Thyroid gland (tissue), 4 donors: ENCODE results near the gene NCKAP1. TPM values are rescaled to one million over a fixed set of nuclear protein-coding genes. Genes with fewer than 3 reads are reported as not detected.
A peak's percentile ranks its signal among the peaks of the same experiment; 100 is the strongest.

ENCODE experiments used
- DNase-seq, 2 donors: peaks; one replicate each; pipeline ENCODE4 v3.0.0-alpha.2; 2019
- H3K27ac ChIP-seq, 3 donors: fragments of 200-600 bp; sonication (generic); 1 replicate in 2 of 3; 2 replicates in 1 of 3; pipeline ENCODE4 v1.5.1; 2016 to 2019; ENCODE audit warnings: mild to moderate bottlenecking in 1 of 3, moderate library complexity in 1 of 3
- H3K27me3 ChIP-seq: fragments of 200-600 bp; sonication (generic); one replicate; pipeline ENCODE4 v1.5.1; 2019
- H3K36me3 ChIP-seq, 2 donors: fragments of 200-600 bp; sonication (generic); one replicate each; pipeline ENCODE4 v1.5.1; 2016 to 2019
- H3K4me1 ChIP-seq, 2 donors: fragments of 200-600 bp; sonication (generic); one replicate each; pipeline ENCODE4 v1.5.1; 2017 to 2019
- H3K4me3 ChIP-seq, 3 donors: fragments of 200-600 bp; sonication (generic); replicated peaks in 1 of 3; 1 replicate in 2 of 3; 2 replicates in 1 of 3; pipeline ENCODE4 v1.5.1; 2016; ENCODE audit warnings: mild to moderate bottlenecking in 1 of 3
- H3K9me3 ChIP-seq: fragments of 200-600 bp; sonication (generic); one replicate; pipeline ENCODE4 v1.5.1; 2017
- POLR2A ChIP-seq, 2 donors: fragments of 450-650 bp; IDR thresholded peaks; one replicate each; pipeline ENCODE4 v1.6.1; 2017; ENCODE audit warnings: antibody characterized with exemption in 2 of 2, mild to moderate bottlenecking in 2 of 2, moderate library complexity in 1 of 2
- WGBS, 2 donors: methylation state at CpG; one replicate each; pipeline ENCODE4 v1.1.5; 2017; 5-methylcytosine and 5-hydroxymethylcytosine counted together
- intact Hi-C: fragments of 100-400 bp; cut with DNase I; formaldehyde crosslinking; loops from one replicate; pipeline ENCODE4 v1.15.1; 2023
- total RNA-seq, 4 donors: library from RNA; depleted of rRNA; stranded (reverse); fragments of >200 nt; gene quantifications; one replicate each; pipeline ENCODE4 v1.2.3, GENCODE V29; 2016
- TF ChIP-seq, protein P1 (sequence below), 6 experiments: fragments of 200-600 bp in 3 of 6; fragments of 450-650 bp in 3 of 6; sonication (generic) in 3 of 6; IDR thresholded peaks; one replicate each; pipeline ENCODE4 v1.5.1; 2016 to 2019; ENCODE audit warnings: antibody characterized with exemption in 6 of 6, mild to moderate bottlenecking in 2 of 6, inconsistent platforms in 1 of 6, moderate library complexity in 1 of 6

The NCKAP1 gene
- total RNA-seq, 4 donors from 2014 or later: 139 to 214 (median 172) TPM

- peak overlapping the region; percentile 32 to 82 (median 69) for H3K27ac ChIP-seq
- H3K36me3 ChIP-seq: no peaks in the 10 kb centered on the region
- DNase-seq: no peak
- no peaks in the 10 kb centered on the region for H3K27me3 ChIP-seq
- WGBS, 2 donors: 6 to 12% methylated on average over 8 of the region's 8 CpGs
- TF ChIP-seq, protein P1, sequence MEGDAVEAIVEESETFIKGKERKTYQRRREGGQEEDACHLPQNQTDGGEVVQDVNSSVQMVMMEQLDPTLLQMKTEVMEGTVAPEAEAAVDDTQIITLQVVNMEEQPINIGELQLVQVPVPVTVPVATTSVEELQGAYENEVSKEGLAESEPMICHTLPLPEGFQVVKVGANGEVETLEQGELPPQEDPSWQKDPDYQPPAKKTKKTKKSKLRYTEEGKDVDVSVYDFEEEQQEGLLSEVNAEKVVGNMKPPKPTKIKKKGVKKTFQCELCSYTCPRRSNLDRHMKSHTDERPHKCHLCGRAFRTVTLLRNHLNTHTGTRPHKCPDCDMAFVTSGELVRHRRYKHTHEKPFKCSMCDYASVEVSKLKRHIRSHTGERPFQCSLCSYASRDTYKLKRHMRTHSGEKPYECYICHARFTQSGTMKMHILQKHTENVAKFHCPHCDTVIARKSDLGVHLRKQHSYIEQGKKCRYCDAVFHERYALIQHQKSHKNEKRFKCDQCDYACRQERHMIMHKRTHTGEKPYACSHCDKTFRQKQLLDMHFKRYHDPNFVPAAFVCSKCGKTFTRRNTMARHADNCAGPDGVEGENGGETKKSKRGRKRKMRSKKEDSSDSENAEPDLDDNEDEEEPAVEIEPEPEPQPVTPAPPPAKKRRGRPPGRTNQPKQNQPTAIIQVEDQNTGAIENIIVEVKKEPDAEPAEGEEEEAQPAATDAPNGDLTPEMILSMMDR (IDR thresholded peaks at IDR 0.05): no peak
- TF ChIP-seq POLR2A (IDR thresholded peaks at IDR 0.05): no peak
- intact Hi-C loops: loop anchor here (5.0 kb wide), 1 partner anchor 44 kb away; the partner anchor contains the start of gene NUP35
- peak overlapping the region; percentile 29 to 49 (median 37) for H3K4me3 ChIP-seq
- H3K4me1 ChIP-seq: peaks cover 0 to 6% of the 10 kb centered on the region in 2 donors
- H3K9me3 ChIP-seq: no peaks in the 10 kb centered on the region
Measured at GRCh38 chr2:183078163-183078463, 39.9 kb upstream of the NCKAP1 start.

GRCh38 chr2:183072177-183072576 is 33.9 kb upstream of the NCKAP1 start:
- no peak for DNase-seq
- intact Hi-C loops: no loop called here
- 89 to 94% methylated on average over 4 to 6 of the region's 7 CpGs for WGBS, 2 donors
- Histone ChIP-seq H3K27ac (no peak overlapping the region), H3K4me1 (no peaks in the 10 kb centered on the region), H3K4me3 (no peak overlapping the region), H3K9me3 (no peaks in the 10 kb centered on the region), H3K27me3 (no peaks in the 10 kb centered on the region), H3K36me3 (no peaks in the 10 kb centered on the region)
- TF ChIP-seq, protein P1 (IDR thresholded peaks at IDR 0.05): no peak
- TF ChIP-seq POLR2A (IDR thresholded peaks at IDR 0.05): no peak

- no peaks in the 10 kb centered on the region for H3K4me1 ChIP-seq
- H3K9me3 ChIP-seq: no peaks in the 10 kb centered on the region
- no peak for TF ChIP-seq POLR2A (IDR thresholded peaks at IDR 0.05)
- TF ChIP-seq, protein P1 (IDR thresholded peaks at IDR 0.05): peak in 2 of 6 experiments; percentile 20 to 45
- intact Hi-C loops: no loop called here
- no peak overlapping the region for H3K27ac ChIP-seq
- H3K4me3 ChIP-seq: no peak overlapping the region
- H3K36me3 ChIP-seq: no peaks in the 10 kb centered on the region
- no peaks in the 10 kb centered on the region for H3K27me3 ChIP-seq
- 58 to 66% methylated on average over 28 to 33 of the region's 34 CpGs for WGBS, 2 donors
- DNase-seq: peak; percentile 20 to 23
Measured at GRCh38 chr2:183070942-183071844, 32.9 kb upstream of the NCKAP1 start.

DNA sequence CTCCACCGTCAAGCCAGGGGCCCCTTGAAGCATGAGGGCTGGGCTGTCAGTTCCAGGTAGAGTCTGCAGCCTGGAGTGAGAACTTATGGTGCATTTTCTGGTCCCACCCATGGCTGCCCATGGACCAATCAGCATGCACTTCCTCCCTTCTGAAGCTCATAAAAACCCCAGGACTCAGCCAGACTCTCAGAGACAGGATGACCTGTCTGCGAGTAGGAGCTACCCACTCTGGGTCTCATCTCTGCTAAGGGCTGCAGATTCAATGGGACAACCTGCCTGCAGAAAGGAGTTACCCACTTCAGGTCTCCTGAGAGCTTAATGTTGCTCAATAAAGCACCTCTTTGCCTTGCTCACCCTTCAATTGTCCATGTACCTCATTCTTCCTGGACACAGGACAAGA is 30.9 kb upstream of the NCKAP1 start:
- DNase-seq: no peak
- Histone ChIP-seq H3K27me3 (no peaks in the 10 kb centered on the region), H3K27ac (no peak overlapping the region), H3K4me1 (no peaks in the 10 kb centered on the region), H3K36me3 (no peaks in the 10 kb centered on the region), H3K9me3 (no peaks in the 10 kb centered on the region), H3K4me3 (no peak overlapping the region)
- WGBS, 2 donors: 80 to 100% methylated on average over 1 to 2 of the region's 2 CpGs
- intact Hi-C loops: no loop called here
- TF ChIP-seq, protein P1 (IDR thresholded peaks at IDR 0.05): no peak
- TF ChIP-seq POLR2A (IDR thresholded peaks at IDR 0.05): no peak

- no peaks in the 10 kb centered on the region for H3K9me3 ChIP-seq
- H3K4me3 ChIP-seq: no peak overlapping the region
- TF ChIP-seq, protein P1 (IDR thresholded peaks at IDR 0.05): no peak
- no peak for TF ChIP-seq POLR2A (IDR thresholded peaks at IDR 0.05)
- 68 to 87% methylated on average over 3 of the region's 3 CpGs for WGBS, 2 donors
- no peak overlapping the region for H3K27ac ChIP-seq
- no peaks in the 10 kb centered on the region for H3K36me3 ChIP-seq
- intact Hi-C loops: no loop called here
- no peaks in the 10 kb centered on the region for H3K4me1 ChIP-seq
- no peak for DNase-seq
- H3K27me3 ChIP-seq: no peaks in the 10 kb centered on the region
Measured at GRCh38 chr2:183068561-183068960, 30.3 kb upstream of the NCKAP1 start.
